ENCODE results near the gene CES4A. TPM values are rescaled to one million over a fixed set of nuclear protein-coding genes. Genes with fewer than 3 reads are reported as not detected.

Gene CES4A
- total RNA-seq, 2 donors from 2014 or later, result 18.3 to 43.5 TPM

- peaks cover 7% of the 10 kb centered on the region for H3K4me1 Mint-ChIP-seq
- peaks cover 5% of the 10 kb centered on the region for H3K36me3 Mint-ChIP-seq (ENCODE audit: low read depth)
- H3K9me3 Mint-ChIP-seq, result no peaks in the 10 kb centered on the region
- peak overlapping the region; percentile 32 for H3K27ac Mint-ChIP-seq
- ATAC-seq (replicated peaks), result no peak
- no peak overlapping the region for H3K4me3 Mint-ChIP-seq
- no peaks in the 10 kb centered on the region for H3K27me3 Mint-ChIP-seq
Observed at GRCh38 chr16:67016143-67016542, 27.8 kb downstream of the CES4A start.

GRCh38 chr16:67016681-67017420, 28.5 kb downstream of the CES4A start:
- Mint-ChIP-seq H3K4me3 (no peak overlapping the region), H3K36me3 (ENCODE audit: low read depth) (peaks cover 5% of the 10 kb centered on the region), H3K27me3 (no peaks in the 10 kb centered on the region), H3K9me3 (no peaks in the 10 kb centered on the region), H3K4me1 (peaks cover 7% of the 10 kb centered on the region), H3K27ac (peak overlapping the region; percentile 32)
- ATAC-seq (replicated peaks), result no peak

GRCh38 chr16:67017421-67017750, 29.0 kb downstream of the CES4A start:
- H3K27ac Mint-ChIP-seq, result no peak overlapping the region
- no peak for ATAC-seq (replicated peaks)
- H3K9me3 Mint-ChIP-seq, result no peaks in the 10 kb centered on the region
- peaks cover 5% of the 10 kb centered on the region for H3K36me3 Mint-ChIP-seq (ENCODE audit: low read depth)
- no peaks in the 10 kb centered on the region for H3K27me3 Mint-ChIP-seq
- no peak overlapping the region for H3K4me3 Mint-ChIP-seq
- H3K4me1 Mint-ChIP-seq, result peaks cover 7% of the 10 kb centered on the region

GRCh38 chr16:67017810-67018488, 29.6 kb downstream of the CES4A start:
- Mint-ChIP-seq H3K36me3 (ENCODE audit: low read depth) (peaks cover 4% of the 10 kb centered on the region), H3K27me3 (no peaks in the 10 kb centered on the region), H3K4me1 (peaks cover 6% of the 10 kb centered on the region), H3K9me3 (no peaks in the 10 kb centered on the region), H3K27ac (no peak overlapping the region), H3K4me3 (no peak overlapping the region)
- ATAC-seq (replicated peaks), result peak; percentile 93

GRCh38 chr16:67019171-67019570, 30.8 kb downstream of the CES4A start:
- H3K27ac Mint-ChIP-seq, result no peak overlapping the region

GRCh38 chr16:67021321-67021720, 32.9 kb downstream of the CES4A start:
- no peak overlapping the region for H3K27ac Mint-ChIP-seq
- H3K27me3 Mint-ChIP-seq, result no peaks in the 10 kb centered on the region
- H3K4me1 Mint-ChIP-seq, result peaks cover 3% of the 10 kb centered on the region

More at GRCh38 chr16:67019171-67019570, 30.8 kb downstream of the CES4A start:
- Mint-ChIP-seq H3K4me1 (peaks cover 3% of the 10 kb centered on the region), H3K4me3 (no peak overlapping the region), H3K9me3 (no peaks in the 10 kb centered on the region), H3K36me3 (ENCODE audit: low read depth) (no peaks in the 10 kb centered on the region), H3K27me3 (no peaks in the 10 kb centered on the region)
- ATAC-seq (replicated peaks), result no peak

GRCh38 chr16:67022531-67023214, 34.3 kb downstream of the CES4A start:
- Mint-ChIP-seq H3K4me3 (no peak overlapping the region), H3K27me3 (no peaks in the 10 kb centered on the region), H3K4me1 (peaks cover 3% of the 10 kb centered on the region), H3K36me3 (ENCODE audit: low read depth) (no peaks in the 10 kb centered on the region), H3K9me3 (no peaks in the 10 kb centered on the region), H3K27ac (peak overlapping the region; percentile 51)
- no peak for ATAC-seq (replicated peaks)

More at GRCh38 chr16:67021321-67021720, 32.9 kb downstream of the CES4A start:
- no peaks in the 10 kb centered on the region for H3K9me3 Mint-ChIP-seq
- no peak overlapping the region for H3K4me3 Mint-ChIP-seq
- H3K36me3 Mint-ChIP-seq (ENCODE audit: low read depth), result no peaks in the 10 kb centered on the region
- ATAC-seq (replicated peaks), result no peak

- Mint-ChIP-seq H3K27ac (peak overlapping the region; percentile 52), H3K36me3 (ENCODE audit: low read depth) (no peaks in the 10 kb centered on the region), H3K4me1 (peaks cover 3% of the 10 kb centered on the region), H3K27me3 (no peaks in the 10 kb centered on the region), H3K9me3 (no peaks in the 10 kb centered on the region), H3K4me3 (no peak overlapping the region)
- no peak for ATAC-seq (replicated peaks)
Observed at GRCh38 chr16:67023689-67024088, 35.3 kb downstream of the CES4A start.

GRCh38 chr16:67024384-67025209, 36.2 kb downstream of the CES4A start:
- H3K36me3 Mint-ChIP-seq (ENCODE audit: low read depth), result no peaks in the 10 kb centered on the region
- peaks cover 3% of the 10 kb centered on the region for H3K4me1 Mint-ChIP-seq
- peak overlapping the region; percentile 52 for H3K27ac Mint-ChIP-seq
- no peak for ATAC-seq (replicated peaks)
- H3K27me3 Mint-ChIP-seq, result no peaks in the 10 kb centered on the region
- H3K9me3 Mint-ChIP-seq, result no peaks in the 10 kb centered on the region
- no peak overlapping the region for H3K4me3 Mint-ChIP-seq

GRCh38 chr16:67025210-67025550, 36.8 kb downstream of the CES4A start:
- ATAC-seq (replicated peaks), result no peak
- H3K27ac Mint-ChIP-seq, result no peak overlapping the region
- peaks cover 5% of the 10 kb centered on the region for H3K36me3 Mint-ChIP-seq (ENCODE audit: low read depth)
- no peaks in the 10 kb centered on the region for H3K27me3 Mint-ChIP-seq
- H3K9me3 Mint-ChIP-seq, result no peaks in the 10 kb centered on the region
- no peak overlapping the region for H3K4me3 Mint-ChIP-seq
- H3K4me1 Mint-ChIP-seq, result peaks cover 3% of the 10 kb centered on the region

- H3K27me3 Mint-ChIP-seq, result no peaks in the 10 kb centered on the region
- peaks cover 9% of the 10 kb centered on the region for H3K4me1 Mint-ChIP-seq
- no peaks in the 10 kb centered on the region for H3K9me3 Mint-ChIP-seq
- no peak overlapping the region for H3K4me3 Mint-ChIP-seq
- H3K27ac Mint-ChIP-seq, result no peak overlapping the region
- peaks cover 19% of the 10 kb centered on the region for H3K36me3 Mint-ChIP-seq (ENCODE audit: low read depth)
- no peak for ATAC-seq (replicated peaks)
Observed at GRCh38 chr16:67026570-67026969, 38.2 kb downstream of the CES4A start.

- H3K4me3 Mint-ChIP-seq, result peak overlapping the region; percentile 51
- H3K36me3 Mint-ChIP-seq (ENCODE audit: low read depth), result peaks cover 24% of the 10 kb centered on the region
- no peaks in the 10 kb centered on the region for H3K27me3 Mint-ChIP-seq
- no peak for ATAC-seq (replicated peaks)
- H3K27ac Mint-ChIP-seq, result no peak overlapping the region
- H3K4me1 Mint-ChIP-seq, result peaks cover 14% of the 10 kb centered on the region
- H3K9me3 Mint-ChIP-seq, result no peaks in the 10 kb centered on the region
Observed at GRCh38 chr16:67027046-67027445, 38.7 kb downstream of the CES4A start.

- H3K4me3 Mint-ChIP-seq, result peak overlapping the region; percentile 87
- H3K4me1 Mint-ChIP-seq, result peaks cover 17% of the 10 kb centered on the region
- H3K27ac Mint-ChIP-seq, result peak overlapping the region; percentile 90
- no peaks in the 10 kb centered on the region for H3K9me3 Mint-ChIP-seq
- no peaks in the 10 kb centered on the region for H3K27me3 Mint-ChIP-seq
- peaks cover 36% of the 10 kb centered on the region for H3K36me3 Mint-ChIP-seq (ENCODE audit: low read depth)
- no peak for ATAC-seq (replicated peaks)
Observed at GRCh38 chr16:67028167-67028695, 39.8 kb downstream of the CES4A start.

- no peaks in the 10 kb centered on the region for H3K27me3 Mint-ChIP-seq
- H3K36me3 Mint-ChIP-seq (ENCODE audit: low read depth), result peaks cover 41% of the 10 kb centered on the region
- peak within 1 kb of the TSS; percentile 88 for H3K4me3 Mint-ChIP-seq
- H3K9me3 Mint-ChIP-seq, result no peaks in the 10 kb centered on the region
- peak within 1 kb of the TSS; percentile 90 for H3K27ac Mint-ChIP-seq
- peak; percentile 90 for ATAC-seq (replicated peaks)
- H3K4me1 Mint-ChIP-seq, result peaks cover 17% of the 10 kb centered on the region
Observed at GRCh38 chr16:67028696-67029253, 40.4 kb downstream of the CES4A start, which contains the start of gene CBFB. Gene CBFB, plus strand, starts transcription at chr16:67029149. Its CDS starts 259 bp downstream, at chr16:67029408.
